HCT116 (cell line): ENCODE measurements around the gene MACROH2A2. TPM values are rescaled to one million over a fixed set of nuclear protein-coding genes. Genes with fewer than 3 reads are reported as not detected.

Experiments used
- ATAC-seq: fragments of 200-7000 bp; cut with Tn5 transposase; 2 replicates; pipeline ENCODE4 v1.9.1; 2020; ENCODE audit warnings: mild to moderate bottlenecking, moderate library complexity
- BruUV-seq: library from RNA; stranded (reverse); fragments of 400-500 nt; replicated peaks from 2 replicates; lab custom pipeline; 2021; lab: Mats Ljungman, UMichigan
- CTCF ChIA-PET: fragments of 300-600 bp; sonication (Branson Sonifier 250); formaldehyde crosslinking; loops from one replicate; lab custom pipeline; 2021; ENCODE audit warnings: antibody characterized with exemption; lab: Charles Lee
- POLR2A ChIA-PET: fragments of 300-600, 350-600 bp; sonication (Branson Sonifier 250); formaldehyde crosslinking; loops from one replicate; lab custom pipeline; 2021; ENCODE audit warnings: antibody characterized with exemption; lab: Charles Lee
- RAD21 ChIA-PET, 2 experiments: fragments of 300-600 bp; sonication (Branson Sonifier 250); formaldehyde crosslinking; loops; one replicate each; lab custom pipeline; 2023; ENCODE audit warnings: low total read pairs in 2 of 2; ENCODE audit not compliant: uncharacterized antibody in 2 of 2, unreplicated experiment in 2 of 2, low non-redundant PET in 1 of 2; lab: Charles Lee
- DNase-seq: peaks from one replicate; pipeline ENCODE4 v3.0.0-alpha.2; 2010; ENCODE audit warnings: low read depth, low spot score
- H2AFZ ChIP-seq: fragments of 200-600 bp; shearing (Covaris generic), sonication (generic); 2 replicates; pipeline ENCODE4 v1.6.1; 2017; ENCODE audit warnings: low read depth, mixed run types, mixed read lengths, antibody characterized with exemption, low read length; ENCODE audit not compliant: poor library complexity, severe bottlenecking
- H3K27ac ChIP-seq: 2 replicates; pipeline ENCODE4 v1.5.1; 2012; ENCODE audit warnings: low read depth, low read length
- H3K27me3 ChIP-seq: fragments of 200-600 bp; sonication (generic); 2 replicates; pipeline ENCODE4 v1.6.1; 2016; ENCODE audit warnings: mixed run types, low read length, mixed read lengths; ENCODE audit not compliant: insufficient read depth
- H3K36me3 ChIP-seq, 2 experiments: fragments of 200-500 bp in 1 of 2; fragments of 200-600 bp in 1 of 2; sonication (Bioruptor generic) in 1 of 2; sonication (generic) in 1 of 2; 2 replicates each; pipeline versions ENCODE4 v1.5.1 to v1.6.1; 2014 to 2016; ENCODE audit warnings: low read length in 2 of 2, inconsistent platforms in 1 of 2, mixed read lengths in 1 of 2, mixed run types in 1 of 2; ENCODE audit not compliant: insufficient read depth in 2 of 2, control insufficient read depth in 1 of 2
- H3K4me1 ChIP-seq, 2 experiments: fragments of 200-600 bp in 1 of 2; sonication (generic) in 1 of 2; 2 replicates each; pipeline versions ENCODE4 v1.5.1 to v1.6.1; 2012 to 2017; ENCODE audit warnings: low read length in 2 of 2, inconsistent platforms in 1 of 2, mild to moderate bottlenecking in 1 of 2, mixed read lengths in 1 of 2, mixed run types in 1 of 2, moderate library complexity in 1 of 2; ENCODE audit not compliant: insufficient read depth in 2 of 2, control insufficient read depth in 1 of 2
- H3K4me2 ChIP-seq: fragments of 200-600 bp; sonication (generic); 2 replicates; pipeline ENCODE4 v1.6.1; 2017; ENCODE audit warnings: mixed run types, low read length, mixed read lengths
- H3K4me3 ChIP-seq, 2 experiments: fragments of 200-600 bp in 1 of 2; sonication (generic) in 1 of 2; replicated peaks in 1 of 2; 2 replicates each; pipeline ENCODE4 v1.5.1; 2011 to 2016; ENCODE audit warnings: low read length in 2 of 2, control low read depth in 1 of 2, low read depth in 1 of 2, mild to moderate bottlenecking in 1 of 2, mixed read lengths in 1 of 2, mixed run types in 1 of 2
- H3K79me2 ChIP-seq: fragments of 200-600 bp; sonication (generic); 2 replicates; pipeline ENCODE4 v1.6.1; 2017; ENCODE audit warnings: mild to moderate bottlenecking, mixed run types, low read length, moderate library complexity, mixed read lengths; ENCODE audit not compliant: insufficient read depth
- H3K9ac ChIP-seq: fragments of 200-600 bp; sonication (generic); 2 replicates; pipeline ENCODE4 v1.6.1; 2016; ENCODE audit warnings: low read length, mixed read lengths
- H3K9me2 ChIP-seq: fragments of 200-600 bp; sonication (generic), shearing (Covaris generic); 2 replicates; pipeline ENCODE4 v1.6.1; 2017; ENCODE audit warnings: mixed run types, mild to moderate bottlenecking, moderate library complexity; ENCODE audit not compliant: insufficient read depth
- H3K9me3 ChIP-seq, 2 experiments: fragments of 200-500 bp in 1 of 2; fragments of 200-600 bp in 1 of 2; sonication (Bioruptor generic) in 1 of 2; sonication (generic) in 1 of 2; 2 replicates each; pipeline ENCODE4 v1.6.1; 2014 to 2017; ENCODE audit warnings: low read length in 2 of 2, mixed read lengths in 2 of 2, inconsistent platforms in 1 of 2, low read depth in 1 of 2, mild to moderate bottlenecking in 1 of 2, mixed run types in 1 of 2, moderate library complexity in 1 of 2; ENCODE audit not compliant: control insufficient read depth in 1 of 2, insufficient read depth in 1 of 2
- H4K20me1 ChIP-seq: fragments of 200-600 bp; sonication (generic), shearing (Covaris generic); 2 replicates; pipeline ENCODE4 v1.6.1; 2017; ENCODE audit warnings: mixed run types, mild to moderate bottlenecking, moderate library complexity; ENCODE audit not compliant: insufficient read depth
- CEBPB ChIP-seq: IDR thresholded peaks from 2 replicates; pipeline ENCODE4 v1.6.1; 2012; ENCODE audit warnings: low read depth
- EZH2phosphoT487 ChIP-seq: fragments of 200-600 bp; IDR thresholded peaks from 2 replicates; pipeline ENCODE4 v1.6.1; 2018; ENCODE audit warnings: antibody characterized with exemption, borderline replicate concordance
- FOSL1 ChIP-seq: IDR thresholded peaks from 2 replicates; pipeline ENCODE4 v1.6.1; 2012; ENCODE audit warnings: low read depth
- POLR2A ChIP-seq: IDR thresholded peaks from 2 replicates; pipeline ENCODE4 v1.7.0; 2011; ENCODE audit warnings: borderline replicate concordance; ENCODE audit not compliant: insufficient read depth, insufficient read length; ENCODE audit errors: extremely low read depth
- SIN3A ChIP-seq: IDR thresholded peaks from 2 replicates; pipeline ENCODE4 v1.6.1; 2012; ENCODE audit warnings: low read depth
- YY1 ChIP-seq: IDR thresholded peaks from 2 replicates; pipeline ENCODE4 v1.6.1; 2011; ENCODE audit warnings: low read length, low read depth, moderate library complexity, mild to moderate bottlenecking; ENCODE audit not compliant: insufficient replicate concordance; ENCODE audit errors: extremely low read depth
- ZNF274 ChIP-seq: fragments of 200-500 bp; sonication (Bioruptor generic); IDR thresholded peaks from 2 replicates; pipeline ENCODE4 v1.6.1; 2014; ENCODE audit warnings: mild to moderate bottlenecking, low read depth, low read length, inconsistent platforms
- intact Hi-C: fragments of 100-400 bp; cut with micrococcal nuclease; formaldehyde crosslinking; loops from 2 replicates; pipeline ENCODE4 v1.10.0; 2022
- total RNA-seq: library from RNA; stranded (reverse); gene quantifications from one replicate; pipeline ENCODE4 v1.2.1, GENCODE V29; 2021; ENCODE audit not compliant: unreplicated experiment

Gene MACROH2A2
- total RNA-seq, 1 experiment from 2014 or later = 41.4 TPM

DNA sequence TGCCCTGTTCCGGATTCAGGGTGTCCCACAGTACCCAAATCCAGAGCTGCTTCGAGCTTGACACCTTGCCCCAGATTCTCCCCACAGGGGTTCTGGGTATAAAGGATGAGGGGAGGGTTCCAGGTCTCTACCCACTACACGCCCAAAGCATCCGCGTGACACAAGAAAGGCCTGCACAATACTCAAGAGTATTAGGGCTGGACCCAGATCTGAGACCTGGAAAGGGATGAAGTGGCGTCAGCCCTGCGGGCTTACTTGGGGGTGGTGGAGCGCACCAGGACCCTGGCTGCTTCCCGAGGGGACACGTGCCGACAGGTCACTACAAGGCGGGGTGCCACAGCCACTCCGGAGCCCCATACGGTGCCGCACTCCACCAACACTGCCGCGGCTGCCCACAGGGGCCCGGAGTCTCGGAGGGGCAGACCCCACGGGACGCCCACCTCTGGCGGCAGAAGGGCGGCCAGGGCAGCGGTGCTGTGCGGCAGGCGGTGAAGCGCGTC, 92.6 kb downstream of the MACROH2A2 start:
- H3K79me2 ChIP-seq = peaks cover 25% of the 10 kb centered on the region; the same call in 1 of the 2 replicates
- peaks cover 1 to 2% of the 10 kb centered on the region in 2 experiments; a peak in 2 of 4 replicates for H3K36me3 ChIP-seq
- intact Hi-C loops = loop anchor here (5.0 kb wide), 1 partner anchor 242 kb away; no protein-coding TSS in a partner anchor
- H3K9me2 ChIP-seq = no peaks in the 10 kb centered on the region
- RAD21 ChIA-PET = no interaction called here
- DNase-seq = no peak
- peak overlapping the region; percentile 74 to 81 for H3K4me3 ChIP-seq
- H3K4me2 ChIP-seq = peak overlapping the region; percentile 95
- peak; percentile 6; the same call in 1 of the 2 replicates for ATAC-seq
- H4K20me1 ChIP-seq = no peaks in the 10 kb centered on the region
- no peak overlapping the region for H2AFZ ChIP-seq
- peak overlapping the region; percentile 86 for H3K27ac ChIP-seq
- no peaks in the 10 kb centered on the region for H3K9me3 ChIP-seq
- POLR2A ChIA-PET = interaction anchor here (1.8 kb wide), 1 partner anchor 25 kb away, joined by 18 read pairs; the partner anchor contains the start of gene SAR1A
- TF ChIP-seq SIN3A (no peak), CEBPB (no peak), EZH2phosphoT487 (no peak), YY1 (no peak), POLR2A (no peak), ZNF274 (no peak), FOSL1 (no peak)
- no TSS peak for BruUV-seq
- H3K4me1 ChIP-seq = peaks cover 8 to 26% of the 10 kb centered on the region in 2 experiments; a peak in 3 of 4 replicates
- H3K9ac ChIP-seq = peak overlapping the region; percentile 97
- CTCF ChIA-PET = interaction anchor here (0.9 to 3.7 kb wide), 8 partner anchors 9 to 242 kb away, joined by 3 to 33 read pairs (median 18); no protein-coding TSS in a partner anchor
- H3K27me3 ChIP-seq = no peaks in the 10 kb centered on the region
